AML-193 (cell line): Measurements from ENCODE around the gene VPS13A.
"Not testable (repeated sequence)": the region's sequence is repeated elsewhere in the genome, so short reads cannot be mapped to it uniquely, and the experiment has no call there.

Source experiments
- DNase-seq, 2 experiments: peaks; one replicate each; lab custom pipeline; 2025; lab: John Stamatoyannopoulos, UW

VPS13A gene

GRCh38 chr9:77188242-77188641 is 10.9 kb downstream of the VPS13A start:
- DNase-seq = no peak

GRCh38 chr9:77194423-77194822 is 17.1 kb downstream of the VPS13A start:
- DNase-seq = no peak

DNA sequence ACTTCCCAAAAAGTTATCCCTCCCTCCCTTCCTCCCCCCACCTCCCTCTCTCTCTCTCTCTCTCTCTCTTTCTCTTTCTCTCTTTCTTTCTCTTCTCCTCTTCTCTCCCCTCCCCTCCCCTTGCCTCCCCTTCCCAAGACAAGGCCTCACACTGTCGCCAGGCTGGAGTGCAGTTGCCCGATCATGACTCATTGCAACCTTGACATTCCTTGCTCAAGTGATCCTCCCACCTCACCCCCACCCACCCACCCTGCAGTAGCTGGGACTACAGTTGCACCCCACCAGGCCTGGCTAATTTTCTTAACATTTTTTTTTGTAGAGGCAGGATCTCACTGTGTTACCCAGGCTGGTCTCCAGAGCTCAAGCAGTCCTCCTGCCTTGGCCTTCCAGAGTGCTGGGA is 32.8 kb downstream of the VPS13A start:
- no peak for DNase-seq

DNA sequence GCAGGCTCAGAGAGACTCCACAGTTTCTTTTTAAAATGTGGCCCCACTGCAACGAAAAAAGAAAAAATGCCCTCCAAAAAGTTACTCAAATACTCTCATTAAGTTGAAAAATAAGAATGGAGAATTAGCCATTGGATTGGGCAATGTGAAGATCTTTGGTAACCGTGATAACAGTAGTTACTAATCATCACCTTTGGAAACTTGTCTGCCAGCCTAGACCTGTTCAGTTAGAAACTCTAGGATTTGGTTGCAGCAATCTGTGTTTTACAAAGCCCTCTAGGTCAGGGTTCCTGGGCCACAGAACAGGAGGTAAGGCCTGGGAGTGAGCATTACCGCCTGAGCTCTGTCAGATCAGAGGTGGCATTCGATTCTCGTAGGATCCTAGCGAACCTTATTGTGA is 34.2 kb downstream of the VPS13A start:
- DNase-seq = no peak

- DNase-seq = no peak
These were observed 35.5 kb downstream of the VPS13A start for GRCh38 chr9:77212801-77213200.

GRCh38 chr9:77215874-77216273 is 38.5 kb downstream of the VPS13A start:
- no peak for DNase-seq

DNA sequence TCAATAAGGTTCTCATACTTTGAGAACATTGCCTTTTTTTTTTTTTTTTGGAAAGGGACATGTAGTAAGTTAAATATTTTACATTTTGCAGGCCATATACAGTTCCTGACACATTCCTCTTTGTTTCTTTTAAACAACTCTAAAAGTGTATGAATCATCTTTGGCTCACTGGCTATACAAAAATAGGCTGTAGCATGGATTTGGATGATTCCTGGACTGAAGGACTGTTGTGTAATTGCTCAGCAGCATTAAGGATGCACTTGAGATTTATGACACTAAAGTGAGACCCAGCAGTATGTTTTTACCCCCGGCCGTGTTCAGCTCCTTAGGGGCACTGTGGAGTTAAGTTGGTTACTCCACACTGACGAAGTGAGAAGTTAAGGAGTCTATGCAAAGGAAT is 41.3 kb downstream of the VPS13A start:
- DNase-seq = no peak

- no peak for DNase-seq
These were observed 44.1 kb downstream of the VPS13A start for GRCh38 chr9:77221431-77221830.

DNA sequence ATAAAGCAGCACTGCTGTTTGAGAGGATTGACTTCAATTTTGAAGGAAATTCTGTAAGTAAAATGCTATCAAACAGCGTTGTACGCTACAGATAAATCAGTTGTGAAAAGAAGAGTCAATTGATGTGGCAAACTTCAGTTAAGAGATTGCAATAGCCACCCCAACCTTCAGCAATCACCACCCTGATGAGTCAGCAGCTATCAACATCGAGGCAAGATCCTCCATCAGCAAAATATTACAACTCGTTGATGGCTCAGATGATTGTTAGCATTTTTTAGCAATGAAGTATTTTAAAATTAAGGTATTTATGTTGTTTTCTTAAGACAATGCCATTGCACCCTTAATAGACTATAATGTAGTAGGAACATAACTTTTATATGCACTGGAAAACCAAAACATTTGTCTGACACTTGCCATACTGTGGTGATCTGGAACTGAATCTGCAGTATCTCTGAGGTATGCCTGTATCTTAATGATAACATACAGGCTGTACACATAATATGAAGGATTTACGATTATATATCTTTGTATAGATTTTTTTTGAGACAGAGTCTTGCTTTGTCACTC is 47.5 kb downstream of the VPS13A start:
- no peak for DNase-seq

- no peak for DNase-seq
These were observed 59.4 kb downstream of the VPS13A start for GRCh38 chr9:77236693-77237092.

GRCh38 chr9:77237896-77238295 is 60.6 kb downstream of the VPS13A start:
- DNase-seq = no peak

DNA sequence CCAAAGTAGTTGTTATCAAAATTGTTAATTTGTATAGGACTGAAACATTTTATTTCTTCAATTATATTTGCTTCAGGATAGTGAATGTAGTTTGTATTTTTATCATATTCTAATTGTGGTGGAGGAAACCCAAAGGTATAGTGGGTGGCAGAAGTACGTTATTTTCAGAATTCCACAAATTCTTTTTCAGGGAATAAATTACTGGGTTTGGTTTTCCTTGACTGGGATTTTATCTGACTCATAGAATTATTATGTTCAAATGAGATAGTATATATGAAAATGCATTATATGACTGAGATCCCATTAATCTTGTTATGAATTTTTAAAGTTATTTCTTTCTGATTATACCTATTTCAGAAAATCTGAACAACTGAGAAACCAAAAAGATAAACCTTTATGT is 73.7 kb downstream of the VPS13A start:
- no peak for DNase-seq

DNA sequence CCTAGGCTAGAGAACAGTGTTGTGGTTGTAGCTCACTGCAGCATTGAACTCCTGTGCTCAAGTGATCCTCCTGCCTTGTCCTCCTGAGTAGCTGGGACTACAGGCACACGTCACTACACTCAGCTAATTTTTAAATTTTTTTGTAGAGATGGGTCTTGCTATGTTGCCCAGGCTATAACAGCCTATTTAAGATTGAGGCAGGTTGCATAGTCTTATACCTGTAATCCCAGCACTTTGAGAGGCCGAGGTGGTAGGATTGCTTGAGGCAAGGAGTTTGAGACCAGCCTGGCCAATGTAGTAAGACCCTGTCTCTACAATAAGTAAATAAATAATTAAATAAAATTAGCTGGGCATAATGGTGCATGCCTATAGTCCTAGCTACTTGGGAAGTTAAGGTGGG is 79.9 kb downstream of the VPS13A start:
- DNase-seq = no peak

DNA sequence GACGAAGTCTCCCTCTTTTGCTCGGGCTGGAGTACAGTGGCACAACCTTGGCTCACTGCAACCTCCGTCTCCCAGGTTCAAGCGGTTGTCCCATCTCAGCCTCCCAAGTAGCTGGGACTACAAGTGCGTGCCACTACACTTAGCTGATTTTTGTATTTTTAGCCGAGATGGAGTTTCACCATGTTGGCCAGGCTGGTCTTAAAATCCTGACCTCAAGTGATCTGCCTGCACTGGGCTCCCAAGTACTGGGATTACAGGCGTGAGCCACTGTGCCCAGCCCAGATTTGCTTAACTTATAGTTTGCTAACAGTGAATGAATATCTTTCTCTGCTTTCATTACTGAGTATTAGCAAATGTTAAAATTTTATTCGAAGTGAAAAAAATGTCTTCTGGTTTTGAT is 84.3 kb downstream of the VPS13A start:
- DNase-seq = no peak

DNA sequence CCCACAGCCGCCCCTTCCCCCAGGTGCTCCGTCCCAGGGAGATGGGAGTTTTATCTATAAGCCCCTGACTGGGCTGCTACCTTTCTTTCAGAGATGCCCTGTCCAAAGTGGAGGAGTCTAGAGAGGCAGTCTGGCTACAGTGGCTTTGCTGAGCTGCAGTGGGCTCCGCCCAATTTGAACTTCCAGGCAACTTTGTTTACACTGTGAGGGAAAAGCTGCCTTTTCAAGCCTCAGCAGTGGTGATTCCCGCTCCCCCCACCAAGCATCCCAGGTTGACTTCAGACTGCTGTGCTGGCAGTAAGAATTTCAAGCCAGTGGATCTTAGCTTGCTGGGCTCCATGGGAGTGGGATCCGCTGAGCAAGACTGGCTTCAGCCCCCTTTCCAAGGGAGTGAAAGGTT is 90.4 kb downstream of the VPS13A start:
- DNase-seq = not testable (repeated sequence)

DNA sequence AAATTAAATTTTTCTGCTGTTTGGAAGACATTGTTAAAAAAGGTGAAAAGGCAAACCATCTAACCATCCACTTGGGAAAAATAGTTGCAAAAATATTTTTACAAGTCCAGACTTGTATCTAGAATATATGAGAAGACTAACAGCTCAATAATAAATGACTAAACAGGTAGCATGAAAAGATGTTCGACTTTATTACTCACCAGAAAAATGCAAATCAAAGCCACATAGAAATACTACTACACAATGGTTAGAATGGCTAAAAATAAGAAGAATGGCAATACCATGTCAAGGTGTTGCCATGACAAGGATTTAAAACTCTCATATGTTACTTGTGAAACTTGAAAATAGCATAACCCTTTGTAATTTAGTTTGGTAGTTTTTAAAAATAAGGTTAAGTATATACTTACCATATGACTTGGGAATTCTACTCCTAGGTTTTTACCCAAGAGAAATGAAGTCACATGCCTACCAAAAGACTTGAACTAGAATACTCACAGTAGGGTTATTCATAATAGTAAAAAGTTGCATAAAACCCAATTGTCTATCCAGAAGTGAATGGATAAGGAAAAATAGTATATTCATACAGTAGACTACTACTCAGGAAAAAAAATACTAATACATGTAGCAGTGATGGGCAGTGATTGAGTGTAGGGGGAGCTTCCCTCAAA is 93.8 kb downstream of the VPS13A start:
- no peak for DNase-seq

DNA sequence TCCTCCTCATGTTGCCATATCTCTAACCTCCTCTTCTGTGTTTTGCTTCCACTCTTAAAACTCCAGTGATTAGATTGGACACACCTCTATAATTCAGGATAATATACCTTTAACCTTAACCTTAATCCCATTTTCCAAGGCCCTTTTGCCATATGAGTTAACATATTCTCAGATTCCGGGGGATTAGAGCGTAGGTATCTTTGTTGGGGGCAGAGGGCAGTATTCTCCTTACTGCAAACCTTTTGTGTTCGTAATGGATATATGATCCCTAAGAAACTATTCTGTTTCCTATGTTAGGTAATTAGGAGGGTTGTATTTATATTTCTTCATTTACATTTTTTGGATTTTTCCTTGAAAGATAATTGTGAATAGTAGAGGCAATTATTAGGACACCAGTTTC is 99.5 kb downstream of the VPS13A start:
- no peak for DNase-seq

DNA sequence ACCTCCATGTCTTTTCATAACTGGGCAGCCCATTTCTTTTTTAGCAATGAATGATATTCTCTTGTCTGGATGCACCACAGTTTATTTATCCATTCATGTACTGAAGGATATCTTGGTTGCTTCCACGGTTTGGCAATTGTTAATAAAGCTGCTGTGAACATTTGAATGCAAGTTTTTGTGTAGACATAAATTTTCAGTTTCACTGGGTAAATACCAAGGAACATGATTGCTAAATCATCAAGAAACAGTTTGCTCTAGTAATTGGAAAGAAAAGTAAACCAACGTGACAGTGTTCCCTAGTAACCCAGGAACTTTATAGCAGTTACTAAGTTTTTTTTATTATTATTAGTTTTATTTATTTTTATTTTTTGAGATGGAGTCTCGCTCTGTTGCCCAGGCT is 100.4 kb downstream of the VPS13A start:
- no peak for DNase-seq

DNA sequence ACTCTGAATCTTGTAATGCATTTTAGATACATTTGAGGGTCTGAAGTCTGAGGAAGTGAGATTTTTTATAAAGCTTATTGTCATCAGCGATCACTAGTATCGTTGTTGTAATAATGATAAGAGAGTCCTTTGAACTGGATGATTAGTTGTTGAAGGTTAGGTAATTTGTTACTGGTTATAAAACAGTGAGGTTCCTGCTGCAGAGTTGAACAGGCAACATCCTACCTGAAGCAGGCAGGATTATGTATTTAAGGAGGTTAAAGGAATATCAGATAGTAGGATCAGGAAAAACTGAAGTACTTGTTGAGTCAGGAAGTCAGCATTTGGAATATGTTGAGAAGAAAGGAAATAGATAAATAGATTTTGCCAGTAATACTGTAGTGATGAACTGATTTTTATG is 106.7 kb downstream of the VPS13A start:
- no peak for DNase-seq

DNA sequence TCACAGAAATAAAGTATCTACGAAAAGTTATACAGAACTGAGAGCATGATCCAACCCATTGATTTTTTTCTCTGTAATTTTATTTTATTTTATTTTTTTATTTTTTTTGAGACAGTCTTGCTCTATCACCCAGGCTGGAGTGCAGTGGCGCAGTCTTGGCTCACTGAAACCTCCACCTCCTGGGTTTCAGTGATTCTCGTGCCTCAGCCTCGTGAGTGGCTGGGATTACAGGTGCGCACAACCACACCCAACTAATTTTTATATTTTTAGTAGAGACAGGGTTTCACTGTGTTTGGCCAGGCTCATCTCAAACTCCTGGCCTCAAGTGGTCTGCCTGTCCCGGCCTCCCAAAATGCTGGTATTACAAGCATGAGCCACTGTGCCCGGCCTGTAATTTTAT is 107.3 kb downstream of the VPS13A start:
- DNase-seq = no peak

DNA sequence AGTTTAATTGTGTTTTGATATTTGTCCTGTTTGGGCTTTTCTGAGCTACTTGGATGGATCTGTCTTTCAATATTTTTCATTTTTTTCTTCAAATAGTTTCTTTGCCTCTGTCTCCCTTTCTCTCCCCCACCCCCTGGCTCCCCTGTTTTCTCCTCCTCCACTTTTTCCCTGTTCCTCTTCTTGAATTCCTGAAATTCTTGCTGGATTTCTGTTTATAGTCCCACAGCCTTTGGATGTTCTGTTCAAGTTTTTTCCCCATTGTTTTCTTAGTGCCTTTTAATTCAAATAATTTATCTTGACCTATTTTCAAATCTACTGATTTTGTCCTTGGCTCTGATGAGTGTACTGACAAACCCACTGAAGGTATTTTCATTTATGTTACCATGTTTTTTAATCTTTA is 113.0 kb downstream of the VPS13A start:
- no peak for DNase-seq

DNA sequence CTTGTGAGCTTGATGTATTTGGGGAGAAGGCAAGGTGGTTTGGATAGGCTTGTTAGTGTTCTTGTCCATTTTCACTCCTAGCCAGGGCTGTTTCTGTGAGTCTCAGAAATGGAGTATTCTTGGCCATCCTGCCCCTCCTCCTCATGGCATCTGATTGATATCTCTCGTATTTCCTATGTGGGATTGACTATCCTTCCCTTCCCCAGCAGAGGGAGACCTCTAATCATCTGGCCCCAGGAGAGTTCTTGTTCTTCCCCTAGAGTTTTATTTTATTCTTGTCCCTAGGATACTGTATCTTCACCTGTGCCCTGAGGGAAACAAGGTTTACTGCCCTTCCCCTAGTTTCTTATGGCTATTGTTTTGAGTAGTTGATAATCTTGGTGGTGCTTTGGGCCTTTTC is 114.4 kb downstream of the VPS13A start:
- DNase-seq = peak in 1 of 2 experiments; percentile 4

DNA sequence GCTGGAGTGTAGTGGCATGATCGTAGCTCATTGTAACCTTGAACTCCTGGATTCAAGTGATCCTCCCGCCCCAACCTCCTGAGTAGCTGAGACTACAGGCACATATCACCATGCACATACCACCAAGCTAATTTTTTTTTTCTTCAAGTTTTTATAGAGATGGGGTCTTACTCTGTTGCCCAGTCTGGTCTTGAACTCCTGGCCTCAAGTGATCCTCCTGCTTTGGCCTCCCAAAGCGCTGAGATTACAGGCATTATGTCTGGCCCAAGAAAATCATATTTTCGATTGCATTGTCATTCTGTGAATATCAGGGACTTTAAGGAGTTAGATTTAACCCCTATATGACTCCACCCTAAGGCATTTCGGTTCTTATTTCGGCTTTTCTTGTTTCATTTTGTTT is 116.6 kb downstream of the VPS13A start:
- DNase-seq = no peak

GRCh38 chr9:77304543-77304942 is 127.2 kb downstream of the VPS13A start:
- no peak for DNase-seq
